ENCODE results near the gene OPN1MW3.

DNA sequence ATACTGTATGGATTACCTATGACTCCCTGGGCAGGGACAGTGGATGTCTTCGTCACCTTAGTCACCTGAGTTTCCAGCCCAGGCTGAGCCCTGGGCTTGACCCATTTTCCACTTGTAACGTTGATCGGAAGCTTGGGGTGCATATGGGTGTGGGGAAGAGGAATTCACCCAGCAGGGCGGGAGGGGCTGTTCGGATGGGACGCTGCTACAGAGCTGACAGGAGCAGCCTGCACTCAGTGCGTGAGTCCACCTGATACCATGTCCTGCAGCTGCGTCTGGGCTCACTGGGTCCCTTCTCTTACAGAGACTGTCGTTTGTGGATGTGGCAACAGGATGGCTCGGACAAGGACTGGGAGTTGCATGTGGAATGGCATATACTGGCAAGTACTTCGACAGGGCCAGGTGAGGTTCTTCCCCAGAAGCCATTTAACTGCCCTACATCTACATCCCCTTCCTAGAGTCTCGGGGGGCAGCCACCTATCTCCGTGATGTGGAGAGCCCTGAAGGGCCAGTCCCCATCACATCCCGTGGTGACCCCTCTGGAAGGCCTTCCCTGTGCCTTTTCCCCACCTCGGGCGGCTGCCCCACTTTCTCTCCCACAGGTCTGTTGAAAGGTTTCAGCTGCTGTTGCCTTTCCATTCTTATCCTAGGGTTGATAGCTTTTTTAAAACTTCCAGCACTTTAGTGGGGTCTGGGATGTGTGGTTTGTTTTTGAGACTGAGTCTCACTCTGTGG lies 51.8 kb downstream of the OPN1MW3 start:
- TF ChIP-seq, protein P1, sequence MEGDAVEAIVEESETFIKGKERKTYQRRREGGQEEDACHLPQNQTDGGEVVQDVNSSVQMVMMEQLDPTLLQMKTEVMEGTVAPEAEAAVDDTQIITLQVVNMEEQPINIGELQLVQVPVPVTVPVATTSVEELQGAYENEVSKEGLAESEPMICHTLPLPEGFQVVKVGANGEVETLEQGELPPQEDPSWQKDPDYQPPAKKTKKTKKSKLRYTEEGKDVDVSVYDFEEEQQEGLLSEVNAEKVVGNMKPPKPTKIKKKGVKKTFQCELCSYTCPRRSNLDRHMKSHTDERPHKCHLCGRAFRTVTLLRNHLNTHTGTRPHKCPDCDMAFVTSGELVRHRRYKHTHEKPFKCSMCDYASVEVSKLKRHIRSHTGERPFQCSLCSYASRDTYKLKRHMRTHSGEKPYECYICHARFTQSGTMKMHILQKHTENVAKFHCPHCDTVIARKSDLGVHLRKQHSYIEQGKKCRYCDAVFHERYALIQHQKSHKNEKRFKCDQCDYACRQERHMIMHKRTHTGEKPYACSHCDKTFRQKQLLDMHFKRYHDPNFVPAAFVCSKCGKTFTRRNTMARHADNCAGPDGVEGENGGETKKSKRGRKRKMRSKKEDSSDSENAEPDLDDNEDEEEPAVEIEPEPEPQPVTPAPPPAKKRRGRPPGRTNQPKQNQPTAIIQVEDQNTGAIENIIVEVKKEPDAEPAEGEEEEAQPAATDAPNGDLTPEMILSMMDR (IDR thresholded peaks at IDR 0.05): no peak
- no peak for TF ChIP-seq ZFX (IDR thresholded peaks at IDR 0.05; ENCODE audit: borderline replicate concordance)

Data from 22Rv1 (cell line).